Measurements from ENCODE around the gene C6orf15. TPM values are rescaled to one million over a fixed set of nuclear protein-coding genes. Genes with fewer than 3 reads are reported as not detected.
A peak's percentile ranks its signal among the peaks of the same experiment; 100 is the strongest.

C6orf15 gene
- polyA plus RNA-seq, 1 donor from 2014 or later = not detected

GRCh38 chr6:31079656-31080261, 32.6 kb downstream of the C6orf15 start:
- no peaks in the 10 kb centered on the region for H3K79me2 ChIP-seq (replicated peaks; ENCODE audit: insufficient read depth, low read length)
- no peak overlapping the region for H2AFZ ChIP-seq (ENCODE audit: low read depth, low read length)
- H3K9ac ChIP-seq (ENCODE audit: low read length) = no peak overlapping the region
- H3K4me3 ChIP-seq (ENCODE audit: low read length) = no peak overlapping the region
- no peaks in the 10 kb centered on the region for H4K20me1 ChIP-seq (ENCODE audit: insufficient read depth)
- TF ChIP-seq CTCF (IDR thresholded peaks at IDR 0.05; ENCODE audit: poor library complexity, severe bottlenecking) (peak; percentile 88), RAD21 (conservative IDR thresholded peaks at IDR 0.05) (peak; percentile 82), EZH2 (IDR thresholded peaks at IDR 0.05; ENCODE audit: borderline replicate concordance, insufficient read depth, low read length, poor library complexity, severe bottlenecking) (no peak), SMC3 (conservative IDR thresholded peaks at IDR 0.05; ENCODE audit: poor library complexity) (peak; percentile 81), MXI1 (conservative IDR thresholded peaks at IDR 0.05; ENCODE audit: poor library complexity, severe bottlenecking) (no peak), POLR2AphosphoS5 (IDR thresholded peaks at IDR 0.05) (no peak), REST (IDR thresholded peaks at IDR 0.05; ENCODE audit: borderline replicate concordance) (no peak)
- H3F3A ChIP-seq (ENCODE audit: insufficient read depth, low read length, poor library complexity, severe bottlenecking) = no peaks in the 10 kb centered on the region
- no peaks in the 10 kb centered on the region for H3K9me3 ChIP-seq (ENCODE audit: low read length)
- H3K36me3 ChIP-seq (ENCODE audit: insufficient read depth, low read length) = no peaks in the 10 kb centered on the region
- H3K27ac ChIP-seq (ENCODE audit: low read length) = no peak overlapping the region
- no peaks in the 10 kb centered on the region for H3K27me3 ChIP-seq (ENCODE audit: insufficient read depth, low read depth, low read length)
- no peak overlapping the region for H3K4me2 ChIP-seq (ENCODE audit: low read length)
- no peaks in the 10 kb centered on the region for H3K9me2 ChIP-seq (ENCODE audit: insufficient read depth, low read length)

- no peaks in the 10 kb centered on the region for H3K79me2 ChIP-seq (replicated peaks; ENCODE audit: insufficient read depth, low read length)
- no peaks in the 10 kb centered on the region for H3K9me2 ChIP-seq (ENCODE audit: insufficient read depth, low read length)
- H3K27ac ChIP-seq (ENCODE audit: low read length) = no peak overlapping the region
- TF ChIP-seq EZH2 (IDR thresholded peaks at IDR 0.05; ENCODE audit: borderline replicate concordance, insufficient read depth, low read length, poor library complexity, severe bottlenecking) = no peak
- TF ChIP-seq CTCF (IDR thresholded peaks at IDR 0.05; ENCODE audit: poor library complexity, severe bottlenecking) = no peak
- TF ChIP-seq POLR2AphosphoS5 (IDR thresholded peaks at IDR 0.05) = no peak
- no peak for TF ChIP-seq EP300 (conservative IDR thresholded peaks at IDR 0.05; ENCODE audit: poor library complexity, severe bottlenecking)
- no peak for TF ChIP-seq TAF1 (IDR thresholded peaks at IDR 0.05; ENCODE audit: low read depth)
- no peak for TF ChIP-seq MXI1 (conservative IDR thresholded peaks at IDR 0.05; ENCODE audit: poor library complexity, severe bottlenecking)
- no peak for TF ChIP-seq SMC3 (conservative IDR thresholded peaks at IDR 0.05; ENCODE audit: poor library complexity)
- no peak for TF ChIP-seq RAD21 (conservative IDR thresholded peaks at IDR 0.05)
- TF ChIP-seq REST (IDR thresholded peaks at IDR 0.05; ENCODE audit: borderline replicate concordance) = no peak
- no peaks in the 10 kb centered on the region for H3F3A ChIP-seq (ENCODE audit: insufficient read depth, low read length, poor library complexity, severe bottlenecking)
- H3K4me2 ChIP-seq (ENCODE audit: low read length) = no peak overlapping the region
- no peaks in the 10 kb centered on the region for H3K36me3 ChIP-seq (ENCODE audit: insufficient read depth, low read length)
- no peaks in the 10 kb centered on the region for H3K9me3 ChIP-seq (ENCODE audit: low read length)
- H3K9ac ChIP-seq (ENCODE audit: low read length) = no peak overlapping the region
- H2AFZ ChIP-seq (ENCODE audit: low read depth, low read length) = no peak overlapping the region
- H3K4me3 ChIP-seq (ENCODE audit: low read length) = no peak overlapping the region
- no peaks in the 10 kb centered on the region for H4K20me1 ChIP-seq (ENCODE audit: insufficient read depth)
- no peaks in the 10 kb centered on the region for H3K27me3 ChIP-seq (ENCODE audit: insufficient read depth, low read depth, low read length)
Measured at GRCh38 chr6:31076611-31077010, 35.8 kb downstream of the C6orf15 start.
